Suppressor macrophage treated with lipopolysaccharide for 1 hour (primary cell): ENCODE measurements around the gene BCKDHA.
"Not testable (repeated sequence)": the region's sequence is repeated elsewhere in the genome, so short reads cannot be mapped to it uniquely, and the experiment has no call there.

ENCODE experiments used
- DNase-seq, 3 donors: peaks; one replicate each; pipeline ENCODE4 v3.0.0-alpha.2; 2020 to 2022

BCKDHA gene

GRCh38 chr19:41367848-41368301 is 29.7 kb upstream of the BCKDHA start:
- DNase-seq, result peak; percentile 72 to 84 (median 82)

DNA sequence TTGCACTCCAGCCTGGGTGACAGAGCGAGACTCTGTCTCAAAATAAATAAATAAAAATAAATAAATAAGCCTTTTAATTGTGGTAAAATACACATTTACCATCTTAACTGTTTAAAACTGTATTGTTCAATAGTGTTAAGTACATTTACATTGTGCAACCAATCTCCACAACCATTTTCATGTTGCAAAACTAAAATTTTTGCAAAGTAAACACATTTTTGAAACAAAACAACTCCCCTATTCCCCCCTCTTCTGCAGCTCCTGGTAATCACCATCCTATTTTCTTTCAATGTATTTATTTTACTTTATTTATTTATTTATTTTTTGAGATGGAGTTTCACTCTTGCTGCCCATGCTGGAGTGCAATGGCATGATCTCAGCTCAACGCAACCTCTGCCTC is 27.8 kb upstream of the BCKDHA start:
- DNase-seq, result peak in 2 of 3 donors; percentile 17 to 18

DNA sequence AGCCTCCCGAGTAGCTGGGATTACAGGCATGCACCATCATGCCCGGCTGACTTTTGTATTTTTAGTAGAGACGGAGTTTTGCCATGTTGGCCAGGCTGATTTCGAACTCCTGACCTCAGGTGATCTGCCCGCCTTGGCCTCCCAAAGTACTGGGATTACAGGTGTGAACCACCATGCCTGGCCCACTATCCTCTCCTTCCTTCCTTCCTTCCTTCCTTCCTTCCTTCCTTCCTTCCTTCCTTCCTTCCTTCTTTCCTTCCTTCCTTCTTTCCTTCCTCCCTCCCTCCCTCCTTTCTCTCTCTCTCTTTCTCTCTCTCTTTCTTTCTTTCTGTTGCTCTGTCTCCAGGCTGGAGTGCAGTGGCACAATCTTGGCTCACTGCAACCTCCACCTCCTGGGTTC is 26.5 kb upstream of the BCKDHA start:
- DNase-seq, result not testable (repeated sequence)

DNA sequence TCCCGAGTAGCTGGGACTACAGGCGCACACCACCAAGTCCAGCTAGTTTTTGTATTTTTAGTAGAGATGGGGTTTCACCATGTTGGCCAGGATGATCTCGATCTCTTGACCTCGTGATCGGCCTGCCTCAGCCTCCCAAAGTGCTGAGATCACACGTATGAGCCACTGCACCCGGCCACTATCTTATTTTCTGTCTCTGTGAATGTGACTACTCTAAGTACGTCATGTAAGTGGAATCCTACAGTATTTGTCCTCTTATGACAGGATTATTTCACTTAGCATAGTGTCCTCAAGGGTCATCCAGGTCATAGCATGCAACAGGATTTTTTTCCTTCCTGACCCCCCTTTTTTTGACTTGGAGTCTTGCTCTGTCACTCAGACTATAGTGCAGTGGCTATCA is 26.1 kb upstream of the BCKDHA start:
- no peak for DNase-seq

DNA sequence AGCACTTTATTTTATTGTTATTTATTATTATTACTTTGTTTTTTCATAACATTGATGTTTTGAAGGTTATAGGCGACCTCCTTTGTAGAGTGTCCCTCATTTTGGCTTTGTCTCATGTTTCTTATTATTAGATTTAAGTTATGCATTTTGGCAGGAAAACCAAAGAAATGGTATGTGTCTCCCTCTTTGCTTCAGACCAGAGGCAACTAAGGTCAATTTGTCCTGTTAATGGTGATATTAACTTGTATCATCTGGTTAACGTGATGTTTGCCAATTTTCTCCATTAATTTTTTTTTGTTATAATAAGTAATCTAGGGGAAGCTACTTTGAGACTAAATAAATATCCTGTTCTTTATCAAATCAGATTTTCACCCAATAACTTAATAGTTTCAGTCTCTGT is 25.1 kb upstream of the BCKDHA start:
- no peak for DNase-seq

DNA sequence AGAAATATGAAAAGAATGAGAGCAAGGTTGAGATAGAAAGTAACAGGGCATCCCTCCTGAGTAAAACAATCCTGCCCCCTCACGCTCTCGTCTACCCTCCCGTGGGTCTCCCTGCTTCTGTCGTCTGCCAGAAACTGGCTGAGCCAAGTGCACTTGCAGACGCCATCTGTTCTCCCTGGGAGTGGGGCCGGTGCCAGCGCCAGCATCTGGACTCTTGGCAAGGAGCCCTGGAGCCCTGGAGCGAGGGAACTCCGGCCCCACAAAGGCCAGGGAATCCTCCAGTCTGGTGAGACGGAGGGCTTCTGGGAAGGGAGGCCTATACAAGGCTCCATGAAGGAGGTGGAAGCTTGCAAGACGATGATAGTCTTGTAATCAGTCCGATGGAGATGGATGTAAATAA is 23.6 kb upstream of the BCKDHA start:
- DNase-seq, result no peak

DNA sequence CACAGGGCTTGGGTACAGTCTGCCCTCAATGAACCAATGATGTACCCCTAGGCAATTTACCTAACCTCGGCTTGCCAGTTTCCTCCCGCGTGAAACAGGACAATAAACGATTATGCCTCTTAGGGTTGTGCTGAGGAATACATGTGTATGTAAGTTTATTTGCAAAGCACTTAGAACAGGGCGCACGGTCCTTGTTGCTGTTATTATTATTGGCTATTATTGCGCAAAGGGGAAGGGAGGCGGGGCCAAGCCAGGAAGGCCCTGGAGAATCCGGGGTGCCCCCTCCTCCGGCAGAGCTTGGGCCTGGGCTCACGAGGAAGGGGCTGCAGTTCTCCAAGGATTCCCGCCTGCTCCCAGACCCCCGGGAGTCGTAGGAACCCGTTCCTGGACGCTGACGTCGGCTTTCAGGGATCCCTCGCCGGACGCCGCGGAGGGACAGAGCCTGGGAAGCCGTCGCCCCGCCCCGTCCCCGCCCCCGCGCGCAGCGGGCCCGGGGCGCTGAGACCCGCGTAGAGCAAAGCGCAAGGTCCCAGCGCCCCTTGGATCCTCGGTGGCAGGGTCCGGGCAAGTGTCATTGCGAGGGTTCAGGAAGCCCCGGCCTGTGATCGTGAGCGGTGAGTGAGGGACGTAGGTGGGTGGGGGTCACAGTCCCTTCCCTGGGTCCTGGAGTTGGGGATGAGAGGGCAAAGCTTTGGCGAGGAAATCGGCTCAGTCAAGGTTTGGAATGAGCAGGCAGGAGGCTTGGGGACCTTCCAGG is 21.2 kb upstream of the BCKDHA start, which contains the start of gene TMEM91:
TSS of gene TMEM91 (plus strand) at position 293 of the 757 bp plus-strand sequence. CDS start 1,777 bp downstream, outside the sequence.
- peak; percentile 48 to 64 (median 59) for DNase-seq

- DNase-seq, result peak; percentile 59 to 68 (median 68)
Measured at GRCh38 chr19:41376998-41377365, 20.6 kb upstream of the BCKDHA start.

DNA sequence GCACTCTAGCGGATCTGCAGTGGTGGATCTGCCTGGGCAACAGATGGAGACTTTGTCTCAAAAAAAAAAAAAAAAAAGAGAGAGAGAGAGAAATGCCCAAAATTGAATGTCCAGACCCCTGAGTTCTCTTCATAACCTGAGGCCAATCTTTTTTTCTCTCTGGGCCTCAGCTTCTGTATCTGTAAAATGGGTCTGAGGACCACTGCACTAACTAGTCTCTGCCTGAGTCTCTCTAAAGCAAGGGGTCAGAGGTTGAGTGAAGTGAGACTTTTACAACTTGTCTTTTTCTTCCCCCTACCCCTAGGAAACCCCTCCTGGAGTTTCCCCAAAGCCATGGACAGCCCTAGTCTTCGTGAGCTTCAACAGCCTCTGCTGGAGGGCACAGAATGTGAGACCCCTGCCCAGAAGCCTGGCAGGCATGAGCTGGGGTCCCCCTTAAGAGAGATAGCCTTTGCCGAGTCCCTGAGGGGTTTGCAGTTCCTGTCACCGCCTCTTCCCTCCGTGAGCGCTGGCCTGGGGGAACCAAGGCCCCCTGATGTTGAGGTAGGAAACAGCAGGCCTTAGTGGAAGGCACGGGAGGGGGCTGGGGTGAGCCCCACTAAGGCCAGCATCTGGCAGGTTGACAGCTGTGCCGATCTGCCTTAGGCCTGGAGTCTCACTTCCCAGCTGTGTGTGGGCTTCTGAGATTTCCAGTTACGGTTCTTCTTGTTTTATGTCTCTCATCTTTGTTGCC is 19.5 kb upstream of the BCKDHA start:
- peak; percentile 28 to 51 (median 33) for DNase-seq

- DNase-seq, result not testable (repeated sequence)
Measured at GRCh38 chr19:41381536-41381935, 16.1 kb upstream of the BCKDHA start.

- DNase-seq, result no peak
Measured at GRCh38 chr19:41384351-41384750, 13.3 kb upstream of the BCKDHA start.

DNA sequence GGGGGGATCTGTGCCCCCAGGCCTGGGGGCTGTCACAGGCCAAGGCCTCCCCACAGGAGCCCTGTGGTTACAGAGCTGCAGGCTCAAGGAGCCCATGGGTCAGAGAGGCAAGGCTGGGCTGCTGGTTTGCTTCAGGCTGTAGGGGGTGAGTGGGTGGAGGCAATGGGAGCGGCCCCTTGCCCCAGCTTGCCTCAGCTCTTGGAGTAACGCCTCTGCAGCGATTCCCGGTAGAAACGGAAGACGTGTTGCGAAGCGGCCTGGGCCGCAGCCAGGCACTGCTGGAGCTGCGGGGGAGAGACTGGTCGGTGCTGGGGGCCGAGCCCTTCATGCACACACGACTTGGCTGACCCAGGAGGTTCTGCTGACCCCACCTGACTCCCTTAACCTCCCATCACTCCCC is 11.2 kb upstream of the BCKDHA start:
- DNase-seq, result no peak

DNA sequence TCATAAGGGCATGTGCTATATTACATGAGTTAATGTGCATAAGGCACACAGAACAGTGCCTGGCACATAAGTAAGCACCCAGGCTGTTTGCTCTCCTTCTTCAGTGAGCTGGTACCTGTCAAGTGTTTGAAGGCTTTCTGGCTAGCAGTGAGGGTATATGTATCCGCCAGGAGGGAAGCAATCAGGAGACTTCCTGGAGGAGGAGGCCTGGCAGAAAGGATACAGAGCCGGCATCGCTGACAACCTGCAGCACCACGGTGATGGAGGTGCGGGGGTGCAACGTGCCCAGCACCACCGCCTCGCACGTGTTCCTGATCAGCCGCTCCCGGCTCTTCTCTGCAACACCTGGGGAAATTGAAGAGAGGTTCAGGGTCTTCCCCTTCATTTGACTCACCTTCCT is 6.0 kb upstream of the BCKDHA start:
- DNase-seq, result no peak

- DNase-seq, result no peak
Measured at GRCh38 chr19:41392775-41393174, 4.8 kb upstream of the BCKDHA start.

DNA sequence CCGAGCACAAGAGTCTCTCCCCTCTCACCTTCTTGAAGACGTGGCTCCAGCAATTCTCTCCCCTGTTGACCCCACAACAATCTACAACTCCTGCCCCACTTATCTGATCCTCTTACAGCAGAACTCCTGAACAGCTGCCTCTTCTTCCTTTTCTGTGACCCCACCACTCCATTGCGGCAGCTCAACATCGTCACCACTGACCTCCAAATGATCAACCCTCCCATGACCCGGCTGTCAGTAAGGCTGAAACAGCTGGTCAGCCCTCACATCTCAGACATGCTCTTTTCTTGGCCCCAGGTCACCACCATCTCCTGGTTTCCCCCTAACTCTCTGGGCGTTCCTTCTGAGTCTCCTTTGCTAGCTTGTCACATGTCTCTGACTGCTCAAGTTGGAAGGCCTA is 2.3 kb upstream of the BCKDHA start:
- DNase-seq, result peak in 1 of 3 donors; percentile 14

GRCh38 chr19:41398050-41398418 is 416 bp downstream of the BCKDHA start:
- DNase-seq, result peak in 2 of 3 donors; percentile 22 to 51

DNA sequence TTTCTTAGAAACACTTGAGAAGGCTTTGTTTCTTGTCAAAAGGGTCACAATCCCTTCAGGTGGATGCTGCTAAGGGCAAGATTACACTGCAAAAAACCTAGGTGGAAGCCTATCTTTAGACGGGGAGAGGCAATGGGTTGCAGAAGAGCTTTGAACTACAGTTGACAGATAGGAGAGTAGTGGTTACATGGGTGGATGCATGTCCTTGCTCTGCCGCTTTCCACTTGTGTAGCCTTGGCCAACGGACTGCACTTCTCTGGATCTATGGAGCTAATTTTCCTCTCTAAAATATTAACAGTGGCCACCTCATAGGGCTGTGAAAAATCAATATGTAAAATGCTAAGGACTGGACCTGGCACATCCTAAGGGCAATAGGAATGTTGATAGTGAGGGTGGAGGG is 980 bp downstream of the BCKDHA start:
- DNase-seq, result no peak

DNA sequence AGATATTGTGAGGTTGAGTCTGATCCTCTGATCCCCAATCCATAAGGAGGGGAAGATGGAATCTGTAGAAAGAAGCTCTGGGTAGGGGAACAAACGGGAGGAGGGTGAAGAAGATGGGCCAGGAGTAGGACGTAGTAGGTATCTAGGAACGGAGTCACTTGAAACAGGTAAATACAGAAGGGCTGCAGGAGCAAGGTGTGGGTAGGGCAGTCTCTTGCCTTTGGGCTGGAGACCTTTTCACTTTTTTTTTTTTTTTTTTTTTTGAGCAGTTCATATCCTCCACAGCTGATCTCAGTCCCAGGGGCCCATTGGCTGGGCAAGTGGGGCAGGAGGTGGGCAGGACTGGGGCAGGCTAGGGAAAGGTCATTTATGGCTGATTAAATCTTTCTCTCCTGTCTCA is 1.5 kb downstream of the BCKDHA start:
- no peak for DNase-seq

- DNase-seq, result no peak
Measured at GRCh38 chr19:41399525-41399924, 1.9 kb downstream of the BCKDHA start.

- DNase-seq, result no peak
Measured at GRCh38 chr19:41401483-41401882, 3.9 kb downstream of the BCKDHA start.

GRCh38 chr19:41402010-41402409 is 4.4 kb downstream of the BCKDHA start:
- DNase-seq, result no peak

DNA sequence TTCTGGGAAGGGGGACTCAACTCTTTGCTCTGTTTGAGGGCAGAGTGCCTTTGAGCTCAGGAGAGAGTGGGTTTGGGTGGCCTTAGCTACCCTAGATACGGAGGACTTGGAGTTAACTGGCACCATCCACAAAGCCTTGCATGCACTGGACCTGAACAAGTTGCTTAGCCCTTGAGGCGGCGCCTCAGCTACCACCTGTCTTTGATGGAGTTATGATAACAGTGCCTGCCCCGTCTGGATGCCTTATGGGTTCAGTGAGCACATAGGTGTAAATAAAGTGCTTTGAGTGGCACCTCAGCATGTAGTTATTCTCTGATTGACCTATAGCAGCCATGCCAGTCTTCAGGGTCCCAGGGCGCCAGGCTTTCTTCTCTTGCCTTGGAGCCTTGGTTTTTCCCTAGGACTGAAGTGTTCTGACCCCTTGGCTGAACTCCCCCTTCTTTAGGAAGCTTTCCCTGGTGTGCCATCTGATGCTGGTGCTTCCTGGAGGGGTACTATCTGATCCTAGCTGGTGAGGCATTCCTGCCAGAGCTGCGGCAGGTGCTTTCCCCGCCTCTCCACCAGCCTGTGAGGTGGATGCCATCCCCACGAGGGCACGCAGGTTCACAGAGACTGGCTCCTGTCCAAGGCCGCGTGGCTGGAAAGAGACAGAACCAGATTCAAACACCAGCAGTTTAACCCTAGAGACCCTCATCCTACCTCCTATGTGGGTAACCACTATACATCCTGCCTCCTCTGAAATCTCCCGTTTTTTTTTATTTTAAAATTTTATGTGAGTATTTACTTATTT is 5.8 kb downstream of the BCKDHA start:
- no peak for DNase-seq

DNA sequence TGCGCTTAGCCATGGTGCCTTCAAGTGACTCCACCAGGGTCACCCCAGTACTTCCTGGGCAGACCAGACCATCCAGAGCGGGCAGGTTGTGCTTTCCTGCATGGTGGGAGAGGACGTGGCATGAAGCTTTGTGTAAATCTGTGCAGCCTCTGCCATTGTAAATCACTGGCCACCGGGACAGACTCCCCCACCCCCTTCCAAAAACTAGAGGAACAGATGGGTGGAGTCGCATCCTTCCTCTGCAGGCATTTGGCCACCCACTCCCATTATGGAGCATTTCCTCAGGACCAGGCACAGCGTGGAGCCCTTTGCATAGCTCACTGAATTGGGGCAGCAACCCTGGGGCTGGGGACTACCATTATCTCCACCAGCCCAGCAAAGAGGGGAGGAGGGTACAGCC is 8.2 kb downstream of the BCKDHA start:
- DNase-seq, result no peak
